H1 (cell line): ENCODE data around the gene TIMELESS. TPM values are rescaled to one million over a fixed set of nuclear protein-coding genes. Genes with fewer than 3 reads are reported as not detected.

ENCODE experiments used
- CTCF ChIA-PET: fragments of 300-600 bp; sonication (Branson Sonifier 250); formaldehyde crosslinking; loops from one replicate; lab custom pipeline; 2021; ENCODE audit not compliant: partially characterized antibody; lab: Charles Lee
- POLR2A ChIA-PET: fragments of 300-600 bp; sonication (Branson Sonifier 250); formaldehyde crosslinking; loops from one replicate; lab custom pipeline; 2021; ENCODE audit warnings: inconsistent platforms; ENCODE audit not compliant: partially characterized antibody; lab: Charles Lee
- DNase-seq, 2 experiments: peaks; one replicate each; pipeline versions ENCODE4 v3.0.0 to v3.0.0-alpha.2; 2010 to 2022; ENCODE audit warnings: low spot score in 2 of 2, low read depth in 1 of 2, mixed read lengths in 1 of 2
- FAIRE-seq: peaks from 2 replicates; lab custom pipeline; 2011; peaks lifted over from hg19 to GRCh38; lab: Jason Lieb, UNC
- H2AFZ ChIP-seq: 2 replicates; pipeline ENCODE4 v1.8.1; 2012; ENCODE audit warnings: low read length, inconsistent platforms
- H2AK5ac ChIP-seq: 2 replicates; pipeline ENCODE4 v1.6.1; 2013; ENCODE audit warnings: low read depth, low read length
- H2BK120ac ChIP-seq: replicated peaks from 2 replicates; pipeline ENCODE3; 2013; ENCODE audit warnings: low read depth, low read length, inconsistent platforms
- H2BK12ac ChIP-seq: 2 replicates; pipeline ENCODE4 v1.6.1; 2013; ENCODE audit warnings: low read depth, low read length
- H2BK15ac ChIP-seq: 2 replicates; pipeline ENCODE4 v1.6.1; 2013; ENCODE audit warnings: low read length
- H2BK20ac ChIP-seq: 2 replicates; pipeline ENCODE4 v1.6.1; 2013; ENCODE audit warnings: low read length
- H2BK5ac ChIP-seq: 2 replicates; pipeline ENCODE4 v1.6.1; 2013; ENCODE audit warnings: low read depth, low read length
- H3K14ac ChIP-seq: 2 replicates; pipeline ENCODE4 v1.6.1; 2013; ENCODE audit warnings: inconsistent platforms; ENCODE audit not compliant: insufficient read length
- H3K18ac ChIP-seq: 2 replicates; pipeline ENCODE4 v1.6.1; 2013; ENCODE audit warnings: low read length; ENCODE audit errors: extremely low read depth
- H3K23ac ChIP-seq: 2 replicates; pipeline ENCODE4 v1.6.1; 2013; ENCODE audit warnings: inconsistent platforms; ENCODE audit not compliant: insufficient read length
- H3K23me2 ChIP-seq: 2 replicates; pipeline ENCODE4 v1.6.1; 2013; ENCODE audit warnings: low read depth, low read length
- H3K27ac ChIP-seq: 2 replicates; pipeline ENCODE4 v1.6.1; 2011; ENCODE audit warnings: low read depth, low read length, inconsistent platforms
- H3K27me3 ChIP-seq, 4 experiments: replicated peaks in 1 of 4; 1 replicate in 1 of 4; 2 replicates in 3 of 4; pipeline versions ENCODE4 v1.6.1 to v1.8.1; 2011 to 2013; ENCODE audit warnings: low read length in 3 of 4, mild to moderate bottlenecking in 3 of 4, inconsistent platforms in 2 of 4, mixed read lengths in 2 of 4, moderate library complexity in 1 of 4; ENCODE audit not compliant: control insufficient read depth in 3 of 4, insufficient read depth in 3 of 4; ENCODE audit errors: extremely low read depth in 1 of 4
- H3K36me3 ChIP-seq, 4 experiments: 2 replicates each; pipeline versions ENCODE4 v1.6.1 to v1.8.1; 2011 to 2013; ENCODE audit warnings: mild to moderate bottlenecking in 4 of 4, low read length in 3 of 4, moderate library complexity in 2 of 4, control low read depth in 1 of 4, inconsistent platforms in 1 of 4; ENCODE audit not compliant: insufficient read depth in 4 of 4, control insufficient read depth in 2 of 4
- H3K4ac ChIP-seq: replicated peaks from 2 replicates; pipeline ENCODE3; 2013; ENCODE audit warnings: low read length, low read depth, mixed read lengths, inconsistent platforms; ENCODE audit not compliant: insufficient read length
- H3K4me1 ChIP-seq, 4 experiments: replicated peaks in 1 of 4; 1 replicate in 1 of 4; 2 replicates in 3 of 4; pipeline versions ENCODE4 v1.6.1 to v1.8.1; 2011 to 2013; ENCODE audit warnings: low read length in 3 of 4, inconsistent platforms in 2 of 4, mixed read lengths in 1 of 4; ENCODE audit not compliant: insufficient read depth in 4 of 4, control insufficient read depth in 3 of 4
- H3K4me2 ChIP-seq, 2 experiments: 2 replicates each; pipeline versions ENCODE4 v1.6.1 to v1.8.1; 2011 to 2013; ENCODE audit warnings: low read depth in 2 of 2, low read length in 2 of 2, control low read depth in 1 of 2, inconsistent platforms in 1 of 2, mild to moderate bottlenecking in 1 of 2; ENCODE audit not compliant: insufficient read depth in 1 of 2
- H3K4me3 ChIP-seq, 4 experiments: fragments of 200-600, 300-600 bp in 1 of 4; sonication (generic), shearing (Covaris generic), sonication (Bioruptor Twin) in 1 of 4; 2 replicates each; pipeline versions ENCODE4 v1.5.1 to v1.8.1; 2011 to 2016; ENCODE audit warnings: low read length in 4 of 4, low read depth in 3 of 4, control low read depth in 2 of 4, inconsistent platforms in 2 of 4, mild to moderate bottlenecking in 2 of 4, mixed read lengths in 1 of 4, moderate library complexity in 1 of 4; ENCODE audit not compliant: insufficient read depth in 2 of 4; ENCODE audit errors: extremely low read depth in 1 of 4
- H3K56ac ChIP-seq: replicated peaks from 2 replicates; pipeline ENCODE3; 2013; ENCODE audit warnings: low read depth, mild to moderate bottlenecking, mixed read lengths, low read length, inconsistent platforms; ENCODE audit not compliant: insufficient read length
- H3K79me1 ChIP-seq: 2 replicates; pipeline ENCODE4 v1.6.1; 2013; ENCODE audit warnings: low read depth, low read length, control low read depth
- H3K79me2 ChIP-seq, 2 experiments: 2 replicates each; pipeline versions ENCODE4 v1.6.1 to v1.8.1; 2012 to 2013; ENCODE audit warnings: low read length in 2 of 2, mild to moderate bottlenecking in 2 of 2, inconsistent platforms in 1 of 2; ENCODE audit not compliant: insufficient read depth in 2 of 2, control insufficient read depth in 1 of 2
- H3K9ac ChIP-seq, 4 experiments: replicated peaks in 1 of 4; 1 replicate in 1 of 4; 2 replicates in 3 of 4; pipeline versions ENCODE4 v1.6.1 to v1.8.1; 2011 to 2013; ENCODE audit warnings: low read depth in 3 of 4, low read length in 3 of 4, control low read depth in 2 of 4, mild to moderate bottlenecking in 2 of 4, moderate library complexity in 2 of 4, inconsistent platforms in 1 of 4; ENCODE audit errors: extremely low read depth in 1 of 4
- H3K9me3 ChIP-seq, 2 experiments: 2 replicates each; pipeline versions ENCODE4 v1.6.1 to v1.8.1; 2012 to 2013; ENCODE audit warnings: mild to moderate bottlenecking in 2 of 2, moderate library complexity in 2 of 2, control low read depth in 1 of 2, inconsistent platforms in 1 of 2, low read depth in 1 of 2, low read length in 1 of 2, mixed read lengths in 1 of 2; ENCODE audit not compliant: insufficient read depth in 2 of 2
- H4K20me1 ChIP-seq, 2 experiments: replicated peaks in 1 of 2; 2 replicates each; pipeline versions ENCODE3 to v1.8.1; 2011 to 2013; ENCODE audit warnings: inconsistent platforms in 2 of 2, low read length in 2 of 2, mild to moderate bottlenecking in 1 of 2; ENCODE audit not compliant: insufficient read depth in 2 of 2, control insufficient read depth in 1 of 2
- H4K5ac ChIP-seq: 2 replicates; pipeline ENCODE4 v1.6.1; 2013; ENCODE audit warnings: low read length, low read depth, mixed read lengths, inconsistent platforms; ENCODE audit not compliant: insufficient read length
- H4K8ac ChIP-seq: 2 replicates; pipeline ENCODE4 v1.8.0; 2013; ENCODE audit warnings: mild to moderate bottlenecking, moderate library complexity, low read length, inconsistent platforms; ENCODE audit not compliant: insufficient read depth; ENCODE audit errors: extremely low read depth
- H4K91ac ChIP-seq: replicated peaks from 2 replicates; pipeline ENCODE3; 2013; ENCODE audit warnings: low read length, mixed read lengths, inconsistent platforms; ENCODE audit not compliant: insufficient read length
- CHD2 ChIP-seq: IDR thresholded peaks from 2 replicates; pipeline ENCODE4 v1.6.1; 2012; ENCODE audit warnings: low read length, improper control_type of control experiment
- JUND ChIP-seq: IDR thresholded peaks from 2 replicates; pipeline ENCODE4 v1.6.1; 2011; ENCODE audit warnings: mild to moderate bottlenecking, improper control_type of control experiment, low read length
- POLR2A ChIP-seq, 2 experiments: IDR thresholded peaks; 1 replicate in 1 of 2; 2 replicates in 1 of 2; pipeline ENCODE4 v1.6.1; 2011; ENCODE audit warnings: low read depth in 2 of 2, low read length in 2 of 2, mild to moderate bottlenecking in 2 of 2; ENCODE audit errors: control extremely low read depth in 1 of 2
- WGBS, 2 experiments: shearing (Covaris generic) in 1 of 2; methylation state at CpG; one replicate each; pipeline versions ENCODE4 v1.1.6 to v1.1.7; 2013 to 2015; ENCODE audit warnings: low lambda C conversion rate in 2 of 2, mixed read lengths in 2 of 2, inconsistent platforms in 1 of 2, low coverage in 1 of 2, missing lambda C conversion rate in 1 of 2; ENCODE audit not compliant: insufficient replicate concordance in 2 of 2, insufficient coverage in 1 of 2, insufficient read length in 1 of 2; ENCODE audit errors: extremely low coverage in 1 of 2, missing lambda C conversion rate in 1 of 2; 5-methylcytosine and 5-hydroxymethylcytosine counted together
- polyA plus RNA-seq, 7 experiments: library from polyadenylated mRNA; depleted of rRNA in 3 of 7; stranded (reverse) in 5 of 7; unstranded in 2 of 7; fragments of >200 nt in 5 of 7; fragments of 200-250 nt in 2 of 7; gene quantifications; 1 replicate in 5 of 7; 2 replicates in 1 of 7; 4 replicates in 1 of 7; pipeline versions ENCODE4 v1.2.1 to v1.2.3, GENCODE V29; 2011 to 2013; ENCODE audit warnings: missing spikeins in 2 of 7, mixed read lengths in 2 of 7
- total RNA-seq: library from RNA; stranded (reverse); fragmentation: NEBNext Ultra II Directional; extraction: Animal tissue kit (Norgen Biotek cat#: 25700); gene quantifications from 2 replicates; pipeline ENCODE4 v1.2.1, GENCODE V29; 2021

TIMELESS gene
- total and polyA plus RNA-seq, 2 of the 8 experiments (the other 6 are each of a cell fraction or from before 2014, with no cell fraction given) = 17.1 to 86.7 TPM

DNA sequence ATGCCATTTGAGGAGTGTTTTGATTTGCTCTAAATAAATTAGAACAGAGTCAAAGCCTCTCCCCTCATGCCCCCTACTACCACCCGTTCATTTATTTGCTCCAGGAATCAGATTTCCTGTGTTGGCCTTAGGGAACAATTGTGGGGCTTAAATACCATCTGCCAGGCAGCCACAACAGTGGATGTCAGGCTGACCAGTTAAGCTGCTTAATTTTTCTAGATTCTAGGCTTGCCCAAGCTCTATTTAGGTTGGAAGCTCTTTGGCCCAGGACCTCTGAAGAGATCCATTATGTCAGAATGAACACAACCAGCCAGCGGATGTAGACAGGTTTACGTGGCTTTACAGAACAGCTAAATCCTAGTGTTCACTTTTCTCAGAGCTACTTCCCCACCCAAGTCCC, 1.0 kb upstream of the TIMELESS start:
- Histone ChIP-seq H3K4me1 (peaks cover 3 to 6% (median 5%) of the 10 kb centered on the region in 4 experiments; a peak in 5 of 7 replicates), H3K18ac (no peak overlapping the region), H2AK5ac (0 out of 2 replicates have a peak overlapping the region, but pooled peaks have one; percentile 49), H4K8ac (no peak overlapping the region), H3K23ac (no peak overlapping the region), H3K14ac (no peak overlapping the region), H3K4me2 (peak overlapping the region; percentile 62 to 88; a peak in 1 of 4 replicates), H3K27ac (no peak overlapping the region), H3K79me1 (no peaks in the 10 kb centered on the region), H4K91ac (peak overlapping the region; percentile 20), H3K4ac (no peak overlapping the region), H2BK120ac (peak overlapping the region; percentile 45), H3K36me3 (no peaks in the 10 kb centered on the region; a peak in 1 of 8 replicates), H3K79me2 (peaks cover 0 to 17% of the 10 kb centered on the region in 2 experiments; a peak in 3 of 4 replicates), H3K27me3 (no peaks in the 10 kb centered on the region), H3K9me3 (no peaks in the 10 kb centered on the region), H2BK20ac (peak overlapping the region; percentile 6; the same call in 1 of the 2 replicates), H2AFZ (peak overlapping the region; percentile 98; the same call in 1 of the 2 replicates), H3K9ac (no peak overlapping the region), H4K20me1 (no peaks in the 10 kb centered on the region), H3K4me3 (no peak overlapping the region), H3K23me2 (no peaks in the 10 kb centered on the region; the same call in 1 of the 2 replicates), H2BK5ac (no peak overlapping the region), H3K56ac (no peak overlapping the region), H4K5ac (no peak overlapping the region), H2BK12ac (peak overlapping the region; percentile 95; the same call in 1 of the 2 replicates), H2BK15ac (peak overlapping the region; percentile 92)
- 78% methylated on average over 3 of the region's 3 CpGs; no CpG with 5 or more reads in 1 of the 2 experiments for WGBS, 2 experiments
- POLR2A ChIA-PET = interaction anchor here (1.2 to 7.3 kb wide), 11 partner anchors 9 to 238 kb away, joined by 3 to 74 read pairs (median 5); partner anchors contain the start of genes CNPY2, CS and PTGES3
- CTCF ChIA-PET = interaction anchor here (0.6 to 12.4 kb wide), 6 partner anchors 11 to 154 kb away, joined by 3 to 124 read pairs (median 3); partner anchors contain the start of gene CNPY2
- FAIRE-seq (no peak), DNase-seq (no peak)
- TF ChIP-seq POLR2A (IDR thresholded peaks at IDR 0.05; ENCODE audit: control extremely low read depth in 1 of 2, low read depth in 2 of 2, low read length in 2 of 2) (0 out of 3 replicates have a peak, but pooled peaks of 1 of the 2 experiments have one; percentile 29), CHD2 (no peak), JUND (no peak)
